Measurements from ENCODE around the gene LEP.

The LEP gene

DNA sequence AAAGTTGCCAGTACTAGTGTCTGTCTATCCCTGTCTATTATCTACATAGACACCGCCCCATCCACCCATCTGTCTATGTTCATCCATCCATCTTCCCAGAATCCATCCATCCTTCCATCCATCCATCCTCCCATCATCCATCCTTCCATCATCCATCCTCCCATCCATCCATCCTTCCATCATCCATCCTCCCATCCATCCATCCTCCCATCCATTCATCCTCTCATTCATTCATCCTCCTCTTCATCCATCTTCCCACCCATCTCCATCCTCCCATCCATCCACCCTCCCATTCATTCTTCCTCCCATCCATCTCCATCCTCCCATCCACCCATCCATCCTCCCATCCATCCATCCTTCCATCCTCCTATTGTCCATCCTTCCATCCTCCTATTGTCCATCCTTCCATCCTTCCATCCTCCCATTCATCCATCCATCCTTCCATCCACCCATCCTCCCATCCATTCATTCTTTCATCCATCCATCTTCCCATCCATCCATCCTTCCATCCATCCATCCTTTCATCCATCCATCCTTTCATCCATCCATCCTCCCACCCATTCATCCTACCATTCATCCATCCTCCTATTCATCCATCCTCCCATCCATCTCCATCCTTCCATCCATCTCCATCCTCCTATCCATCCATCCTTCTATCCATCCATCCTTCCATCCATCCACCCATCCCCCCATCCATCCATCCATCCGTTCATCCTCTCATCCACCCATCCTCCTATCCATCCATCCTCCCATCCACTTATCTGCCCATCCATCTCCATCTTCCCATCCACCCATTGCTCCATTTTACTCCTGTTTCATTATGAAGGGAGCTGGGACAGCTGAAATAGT, 14.7 kb upstream of the LEP start:
- DNase-seq (ENCODE audit: extremely low spot score): no peak
- CTCF ChIA-PET: no interaction called here
- POLR2A ChIA-PET: no interaction called here
- TF ChIP-seq ELF4 (IDR thresholded peaks at IDR 0.05) (no peak), PKNOX1 (IDR thresholded peaks at IDR 0.05) (no peak), ARNT (IDR thresholded peaks at IDR 0.05) (no peak), ZNF384 (IDR thresholded peaks at IDR 0.05) (no peak), TARDBP (IDR thresholded peaks at IDR 0.05) (no peak), FOXM1 (IDR thresholded peaks at IDR 0.05; ENCODE audit: borderline replicate concordance) (no peak)

DNA sequence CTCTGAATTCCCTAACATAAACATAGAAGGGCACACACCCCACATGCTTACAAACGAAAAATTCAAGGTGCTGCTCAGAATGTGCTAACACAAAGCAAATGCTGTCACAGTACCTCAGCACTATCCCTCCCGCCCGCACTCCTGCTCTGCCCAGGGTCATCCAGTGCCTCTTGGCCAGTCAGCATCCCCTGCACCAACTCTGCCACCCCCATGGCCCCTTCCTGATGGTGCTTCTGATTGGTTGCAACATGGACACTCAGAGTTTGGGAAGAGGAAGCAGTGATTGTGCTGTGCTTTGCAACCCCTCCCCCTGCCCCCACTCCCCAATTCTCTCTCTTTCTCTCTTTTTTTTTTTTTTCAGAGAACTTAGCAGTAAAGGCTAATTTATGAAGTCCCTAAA, 13.8 kb upstream of the LEP start:
- no peak for DNase-seq (ENCODE audit: extremely low spot score)
- ChIA-PET POLR2A (no interaction called here), CTCF (no interaction called here)
- TF ChIP-seq CTBP1 (IDR thresholded peaks at IDR 0.05; ENCODE audit: borderline replicate concordance) (no peak), FOXK2 (IDR thresholded peaks at IDR 0.05) (no peak), BHLHE40 (IDR thresholded peaks at IDR 0.05; ENCODE audit: borderline replicate concordance) (no peak), FOXM1 (IDR thresholded peaks at IDR 0.05; ENCODE audit: borderline replicate concordance) (no peak), LEF1 (IDR thresholded peaks at IDR 0.05; ENCODE audit: borderline replicate concordance) (no peak), L3MBTL2 (conservative IDR thresholded peaks at IDR 0.05) (no peak), ELF4 (IDR thresholded peaks at IDR 0.05) (no peak), HDGF (IDR thresholded peaks at IDR 0.05; ENCODE audit: borderline replicate concordance) (no peak), ARNT (IDR thresholded peaks at IDR 0.05) (no peak), TARDBP (IDR thresholded peaks at IDR 0.05) (no peak)

DNA sequence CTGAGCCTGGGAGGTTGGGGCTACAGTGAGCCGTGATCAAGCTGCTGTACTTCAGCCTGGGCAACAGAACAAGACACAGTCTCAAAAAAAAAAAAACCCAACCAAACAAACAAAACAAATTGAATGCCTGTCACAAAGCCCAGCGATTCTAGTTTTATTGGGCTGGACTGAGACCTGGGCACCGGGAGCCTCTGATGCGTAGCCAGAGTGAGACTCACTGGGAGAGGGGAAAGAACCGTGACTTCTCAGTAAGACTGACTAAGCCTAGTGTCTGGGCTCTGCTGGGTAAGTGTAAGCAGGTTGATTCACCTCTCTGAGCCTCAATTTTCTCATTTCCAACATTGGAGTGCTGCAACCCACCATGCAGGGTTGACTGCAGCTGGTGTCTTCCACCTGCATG, 10.1 kb upstream of the LEP start:
- ChIA-PET POLR2A (no interaction called here), CTCF (no interaction called here)
- DNase-seq (ENCODE audit: extremely low spot score): no peak
- TF ChIP-seq SP1 (IDR thresholded peaks at IDR 0.05): no peak
- no peak for TF ChIP-seq LEF1 (IDR thresholded peaks at IDR 0.05; ENCODE audit: borderline replicate concordance)
- TF ChIP-seq FOXK2 (IDR thresholded peaks at IDR 0.05): no peak
- no peak for TF ChIP-seq SUZ12 (IDR thresholded peaks at IDR 0.05)
- no peak for TF ChIP-seq FOXM1 (IDR thresholded peaks at IDR 0.05; ENCODE audit: borderline replicate concordance)
- no peak for TF ChIP-seq ELF4 (IDR thresholded peaks at IDR 0.05)
- TF ChIP-seq ARNT (IDR thresholded peaks at IDR 0.05): no peak
- no peak for TF ChIP-seq NFRKB (IDR thresholded peaks at IDR 0.05)
- TF ChIP-seq PKNOX1 (IDR thresholded peaks at IDR 0.05): no peak
- TF ChIP-seq ZNF384 (IDR thresholded peaks at IDR 0.05): no peak
- no peak for TF ChIP-seq FOXA1 (IDR thresholded peaks at IDR 0.05)
- no peak for TF ChIP-seq TARDBP (IDR thresholded peaks at IDR 0.05)

DNA sequence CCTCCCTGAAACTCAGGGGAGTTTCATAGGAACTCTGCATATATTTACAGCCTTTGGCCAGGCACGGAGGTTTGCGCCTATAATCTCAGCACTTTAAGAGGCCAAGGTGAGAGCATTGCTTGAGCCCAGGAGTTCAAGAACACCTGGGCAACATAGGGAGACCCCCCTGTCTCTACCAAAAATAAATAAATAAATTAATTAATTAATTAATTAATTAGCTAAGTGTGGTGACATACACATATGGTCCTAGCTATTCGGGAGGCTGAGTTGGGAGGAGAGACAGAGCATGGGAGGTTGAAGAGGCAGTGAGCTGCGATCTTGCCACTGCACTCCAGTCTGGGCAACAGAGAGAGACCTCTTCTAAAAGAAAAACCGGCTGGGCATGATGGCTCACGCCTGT, 9.4 kb upstream of the LEP start:
- ChIA-PET POLR2A (no interaction called here), CTCF (no interaction called here)
- no peak for TF ChIP-seq BHLHE40 (IDR thresholded peaks at IDR 0.05; ENCODE audit: borderline replicate concordance)
- no peak for TF ChIP-seq HDGF (IDR thresholded peaks at IDR 0.05; ENCODE audit: borderline replicate concordance)
- no peak for TF ChIP-seq SP1 (IDR thresholded peaks at IDR 0.05)
- TF ChIP-seq ELF4 (IDR thresholded peaks at IDR 0.05): no peak
- TF ChIP-seq CTBP1 (IDR thresholded peaks at IDR 0.05; ENCODE audit: borderline replicate concordance): no peak
- TF ChIP-seq FOXA1 (IDR thresholded peaks at IDR 0.05): no peak
- TF ChIP-seq PKNOX1 (IDR thresholded peaks at IDR 0.05): no peak
- TF ChIP-seq SUZ12 (IDR thresholded peaks at IDR 0.05): no peak
- TF ChIP-seq FOXK2 (IDR thresholded peaks at IDR 0.05): no peak
- no peak for TF ChIP-seq TARDBP (IDR thresholded peaks at IDR 0.05)
- TF ChIP-seq ARNT (IDR thresholded peaks at IDR 0.05): no peak
- no peak for TF ChIP-seq NFRKB (IDR thresholded peaks at IDR 0.05)
- no peak for TF ChIP-seq ZNF384 (IDR thresholded peaks at IDR 0.05)
- no peak for TF ChIP-seq L3MBTL2 (conservative IDR thresholded peaks at IDR 0.05)
- no peak for TF ChIP-seq FOXM1 (IDR thresholded peaks at IDR 0.05; ENCODE audit: borderline replicate concordance)
- no peak for TF ChIP-seq LEF1 (IDR thresholded peaks at IDR 0.05; ENCODE audit: borderline replicate concordance)
- DNase-seq (ENCODE audit: extremely low spot score): no peak

GRCh38 chr7:128233471-128233870, 7.6 kb upstream of the LEP start:
- TF ChIP-seq CTBP1 (IDR thresholded peaks at IDR 0.05; ENCODE audit: borderline replicate concordance): no peak
- TF ChIP-seq SP1 (IDR thresholded peaks at IDR 0.05): no peak
- no peak for TF ChIP-seq NFRKB (IDR thresholded peaks at IDR 0.05)
- no peak for TF ChIP-seq FOXM1 (IDR thresholded peaks at IDR 0.05; ENCODE audit: borderline replicate concordance)
- TF ChIP-seq L3MBTL2 (conservative IDR thresholded peaks at IDR 0.05): no peak
- no peak for TF ChIP-seq HDGF (IDR thresholded peaks at IDR 0.05; ENCODE audit: borderline replicate concordance)
- no peak for TF ChIP-seq ZNF384 (IDR thresholded peaks at IDR 0.05)
- no peak for TF ChIP-seq FOXA1 (IDR thresholded peaks at IDR 0.05)
- CTCF ChIA-PET: interaction anchor here (1.0 kb wide), 1 partner anchor 21 kb away, joined by 4 read pairs; no protein-coding TSS in a partner anchor
- DNase-seq (ENCODE audit: extremely low spot score): no peak
- POLR2A ChIA-PET: no interaction called here

DNA sequence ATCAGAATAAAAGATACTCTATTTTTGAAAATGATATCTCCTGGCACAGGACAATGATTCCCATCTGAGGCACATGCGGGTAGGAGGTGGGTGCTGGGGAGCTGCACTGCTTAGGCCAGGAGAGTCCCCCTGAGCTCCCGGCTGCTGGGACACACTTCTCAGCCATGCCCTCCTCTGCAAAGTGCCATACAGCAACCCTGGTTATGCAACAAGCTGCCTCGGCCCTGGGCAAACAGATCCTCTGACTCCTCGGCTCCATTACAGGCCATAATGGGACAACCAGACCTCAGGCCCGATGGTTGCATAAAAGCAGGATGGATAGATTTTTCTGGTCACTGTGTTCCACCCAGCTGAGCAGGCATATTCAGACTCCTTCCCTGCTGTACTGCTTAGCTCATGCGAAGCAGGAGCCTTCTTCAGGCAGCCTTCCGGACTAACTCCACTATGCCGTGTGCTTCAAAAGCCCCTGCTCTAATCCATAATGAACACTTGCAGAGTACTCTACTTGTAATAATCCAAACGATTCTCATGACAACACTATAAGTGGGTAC, 6.5 kb upstream of the LEP start:
- TF ChIP-seq SP1 (IDR thresholded peaks at IDR 0.05) (no peak), BHLHE40 (IDR thresholded peaks at IDR 0.05; ENCODE audit: borderline replicate concordance) (no peak), TARDBP (IDR thresholded peaks at IDR 0.05) (no peak), ARNT (IDR thresholded peaks at IDR 0.05) (no peak), ELF4 (IDR thresholded peaks at IDR 0.05) (no peak), ZNF384 (IDR thresholded peaks at IDR 0.05) (no peak), FOXA1 (IDR thresholded peaks at IDR 0.05) (no peak), HDGF (IDR thresholded peaks at IDR 0.05; ENCODE audit: borderline replicate concordance) (no peak), CTBP1 (IDR thresholded peaks at IDR 0.05; ENCODE audit: borderline replicate concordance) (no peak), PKNOX1 (IDR thresholded peaks at IDR 0.05) (no peak), LEF1 (IDR thresholded peaks at IDR 0.05; ENCODE audit: borderline replicate concordance) (no peak), NFRKB (IDR thresholded peaks at IDR 0.05) (no peak)
- POLR2A ChIA-PET: no interaction called here
- DNase-seq (ENCODE audit: extremely low spot score): no peak
- CTCF ChIA-PET: no interaction called here
